HG03460 (cell line): Measurements from ENCODE around the gene IFI16.
"Not testable (repeated sequence)": the region's sequence is repeated elsewhere in the genome, so short reads cannot be mapped to it uniquely, and the experiment has no call there.

Experiments
- ATAC-seq: cut with Tn5 transposase; IDR thresholded peaks from one replicate; pipeline ENCODE4 v1.9.1; 2021; ENCODE audit not compliant: unreplicated experiment

IFI16 gene

GRCh38 chr1:159009704-159010361 is at the start of gene IFI16:
IFI16 (plus strand) TSS chr1:159009907; CDS start chr1:159014681, 4,774 bp downstream.
- ATAC-seq, result peak; percentile 66

DNA sequence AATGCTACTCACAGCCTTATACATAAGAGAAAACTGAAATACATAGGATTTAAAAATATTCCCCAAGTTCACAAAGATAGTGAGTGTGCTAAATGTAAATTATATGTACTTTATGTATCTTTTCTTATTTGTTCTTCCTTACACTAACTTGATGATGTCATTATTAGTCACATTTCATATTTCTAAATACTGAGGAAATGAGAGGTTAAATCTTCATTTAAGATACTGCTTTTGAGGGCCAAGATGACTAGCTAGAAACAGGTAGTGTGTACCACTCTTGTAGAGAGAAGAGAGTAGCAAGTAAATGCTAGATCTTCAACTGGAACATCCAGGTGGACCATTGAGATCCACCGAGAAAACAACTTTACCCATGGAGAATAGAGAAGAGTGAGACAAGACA is 48.5 kb upstream of the IFI16 start:
- ATAC-seq, result no peak

- no peak for ATAC-seq
Observed at GRCh38 chr1:158962983-158963382, 46.7 kb upstream of the IFI16 start.

- ATAC-seq, result no peak
Observed at GRCh38 chr1:158969166-158969565, 40.5 kb upstream of the IFI16 start.

- no peak for ATAC-seq
Observed at GRCh38 chr1:158969855-158970254, 39.9 kb upstream of the IFI16 start.

- ATAC-seq, result no peak
Observed at GRCh38 chr1:158972841-158973240, 36.9 kb upstream of the IFI16 start.

- ATAC-seq, result no peak
Observed at GRCh38 chr1:158976219-158976618, 33.5 kb upstream of the IFI16 start.

GRCh38 chr1:158978730-158979129 is 31.0 kb upstream of the IFI16 start:
- no peak for ATAC-seq

DNA sequence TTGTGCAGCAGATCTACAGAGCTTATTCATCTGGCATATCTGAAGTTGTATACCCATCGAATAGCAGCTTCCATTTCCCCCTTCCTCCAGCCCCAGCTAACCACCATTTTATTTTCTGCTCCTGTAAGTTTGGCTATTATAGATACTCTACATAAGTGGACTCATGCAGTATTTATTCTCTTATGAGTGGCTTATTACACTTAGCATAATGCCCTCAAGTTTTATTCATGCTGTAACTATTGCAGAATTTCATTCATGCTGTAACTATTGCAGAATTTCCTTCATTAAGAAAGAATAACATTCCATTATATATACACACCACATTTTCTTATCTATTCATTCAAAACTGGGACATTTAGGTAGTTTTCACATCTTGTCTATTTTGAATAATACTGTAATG is 30.5 kb upstream of the IFI16 start:
- ATAC-seq, result no peak

DNA sequence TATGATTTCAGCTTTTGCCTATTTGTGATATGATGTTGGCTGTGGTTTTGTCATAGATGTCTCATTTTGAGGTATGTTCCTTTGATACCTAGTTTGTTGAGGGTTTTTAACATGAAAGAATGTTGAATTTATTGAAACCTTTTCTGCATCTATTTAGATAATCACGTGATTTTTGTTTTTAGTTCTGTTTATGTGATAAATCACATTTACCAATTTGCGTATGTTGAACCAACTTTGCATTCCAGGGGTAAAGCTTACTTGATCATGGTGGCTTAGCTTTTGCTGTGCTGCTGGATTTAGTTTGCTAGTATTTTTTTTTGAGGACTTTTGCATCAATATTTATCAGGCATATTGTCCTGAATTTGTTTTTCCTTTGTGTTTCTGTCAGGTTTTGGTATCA is 26.5 kb upstream of the IFI16 start:
- no peak for ATAC-seq

GRCh38 chr1:158984386-158984785 is 25.3 kb upstream of the IFI16 start:
- ATAC-seq, result no peak

DNA sequence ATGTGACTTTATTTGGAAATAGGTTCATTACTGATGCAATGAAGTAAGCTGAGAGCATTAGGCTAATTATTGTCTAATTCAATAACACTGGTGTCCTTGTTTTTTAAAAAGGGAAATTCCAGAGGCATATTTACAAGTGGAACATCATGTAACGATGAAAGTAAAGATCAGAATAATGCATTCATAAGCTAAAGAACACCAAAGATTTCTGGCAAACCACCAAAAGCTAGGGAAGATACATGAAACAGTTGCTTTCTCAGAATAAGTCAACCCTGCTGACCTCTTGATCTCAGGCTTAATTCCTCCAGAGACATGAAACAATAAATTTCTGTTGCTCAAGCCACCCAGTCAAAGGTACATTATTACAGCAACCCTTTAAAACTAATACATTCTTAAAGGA is 20.3 kb upstream of the IFI16 start:
- ATAC-seq, result no peak

DNA sequence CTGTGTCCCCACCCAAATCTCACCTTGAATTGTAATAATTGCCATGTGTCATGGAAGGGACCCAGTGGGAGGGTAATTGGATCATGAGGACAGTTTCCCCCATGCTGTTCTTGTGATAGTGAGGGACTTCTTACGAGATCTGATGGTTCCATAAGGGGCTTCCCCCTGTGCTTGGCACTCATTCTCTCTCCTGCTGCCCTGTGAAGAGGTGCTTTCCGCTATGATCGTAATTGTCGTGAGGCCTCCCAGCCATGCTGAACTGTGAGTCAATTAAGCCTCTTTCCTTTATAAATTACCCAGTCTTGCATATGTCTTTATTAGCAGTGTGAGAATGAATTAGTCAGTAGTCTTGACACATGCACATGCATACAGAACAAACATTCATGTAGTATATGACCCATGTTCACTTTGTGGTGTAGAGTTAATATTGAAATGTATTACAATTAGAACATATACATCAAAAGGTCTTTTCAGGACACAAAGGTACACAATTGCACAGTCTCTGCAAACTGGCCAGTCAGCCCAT is 16.9 kb upstream of the IFI16 start:
- no peak for ATAC-seq

DNA sequence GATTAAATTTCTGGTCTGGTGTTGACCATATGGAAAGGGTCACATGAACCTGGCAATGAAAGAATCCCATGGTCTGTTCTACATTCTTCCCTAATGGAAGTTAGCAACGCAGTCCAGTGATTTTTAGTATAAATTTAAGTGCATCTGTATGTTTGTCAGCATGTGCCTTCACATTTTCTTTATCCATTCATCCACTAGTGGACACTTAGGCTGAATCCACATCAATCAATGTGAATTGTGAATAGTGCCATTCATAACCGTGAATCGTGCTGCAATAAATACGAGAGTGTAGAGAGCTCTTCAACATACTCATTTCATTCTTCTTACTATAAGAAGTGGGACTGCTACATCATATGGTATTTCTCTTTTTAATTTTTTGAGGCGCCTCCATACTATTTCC is 12.7 kb upstream of the IFI16 start:
- ATAC-seq, result no peak

DNA sequence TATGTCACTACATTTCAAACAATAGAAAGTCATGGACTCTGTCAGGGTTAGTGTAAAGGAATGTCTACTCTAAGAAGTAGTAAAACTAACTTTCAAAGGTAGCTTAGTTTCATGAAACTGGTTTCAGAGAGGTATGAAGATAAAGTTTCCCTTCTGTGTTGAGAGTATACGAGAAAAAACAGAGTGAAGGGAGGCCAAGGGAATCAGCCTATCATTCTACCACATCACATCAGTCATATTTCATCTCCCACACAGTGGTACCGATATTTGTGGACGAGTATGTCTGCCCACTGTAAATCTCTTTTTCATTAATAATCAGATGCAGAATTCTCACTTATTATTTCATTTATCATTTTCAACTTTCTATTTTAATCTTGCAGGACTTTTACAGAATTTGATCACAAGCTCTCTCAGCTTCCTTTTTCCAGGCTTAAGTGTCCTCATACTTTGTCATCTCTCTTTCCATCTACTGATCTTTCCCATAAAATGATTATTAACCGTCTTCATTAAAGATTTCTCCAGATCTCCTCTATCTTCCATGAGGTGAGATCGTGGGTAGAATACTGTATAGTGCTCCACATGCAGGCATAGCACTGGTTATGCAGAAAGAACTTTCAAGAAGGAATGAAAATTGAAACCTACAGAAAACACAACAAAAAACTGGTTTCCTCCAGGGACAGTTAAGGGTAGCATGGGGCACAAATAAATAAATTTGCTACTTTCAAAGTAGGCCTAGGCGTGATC is 11.5 kb upstream of the IFI16 start:
- no peak for ATAC-seq

- ATAC-seq, result no peak
Observed at GRCh38 chr1:158998781-158999161, 10.9 kb upstream of the IFI16 start.

DNA sequence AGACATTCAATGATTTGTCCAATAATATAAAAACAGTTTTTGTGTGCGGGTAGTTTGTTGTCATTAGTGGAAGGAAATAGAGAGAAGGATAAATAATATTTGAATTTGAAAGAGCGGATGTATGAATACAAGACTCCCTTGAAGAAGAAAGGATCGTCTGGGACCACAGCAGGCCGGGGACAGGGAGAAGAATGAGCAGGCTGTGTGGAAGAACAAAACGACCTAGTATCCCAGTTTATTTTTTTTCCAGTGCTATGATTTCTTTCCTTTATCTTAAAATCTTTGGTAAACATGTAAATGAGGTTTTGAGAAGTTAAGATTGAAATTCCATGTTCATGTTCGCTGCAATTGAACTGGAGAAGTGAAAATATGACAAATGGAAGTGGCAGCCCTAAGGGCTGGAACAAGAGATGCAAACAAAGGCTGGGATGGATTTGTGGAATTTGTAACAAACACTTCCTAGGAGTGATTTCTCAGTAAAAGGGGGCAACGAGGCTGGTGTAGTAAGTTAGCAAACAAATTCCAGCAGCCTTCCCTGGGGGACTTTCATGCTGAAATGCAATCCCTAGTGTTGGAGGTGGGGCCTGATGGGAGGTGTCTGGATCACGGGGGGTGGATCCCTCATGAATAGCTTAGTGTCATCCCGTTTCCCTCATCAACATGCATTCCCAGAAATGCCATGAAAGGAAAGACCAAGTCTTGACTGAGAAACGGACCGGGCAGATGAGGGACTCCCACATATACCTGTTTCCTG is 10.2 kb upstream of the IFI16 start:
- no peak for ATAC-seq

DNA sequence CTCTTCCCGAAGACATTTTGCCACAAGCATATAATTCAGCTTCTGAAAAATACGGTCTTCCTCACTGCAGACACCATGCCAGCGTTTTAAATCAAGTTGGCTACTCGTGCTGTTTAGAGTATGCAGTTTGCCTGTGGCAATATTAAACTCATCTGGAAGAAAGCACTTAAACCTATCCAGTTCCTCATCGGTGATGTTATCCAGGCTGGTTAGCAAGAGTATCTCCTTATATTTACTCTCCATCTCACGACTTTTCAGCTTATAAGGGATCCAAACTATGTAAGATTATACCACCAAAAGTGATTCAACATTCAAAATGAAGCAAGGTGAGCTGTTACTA is 9.7 kb upstream of the IFI16 start:
- no peak for ATAC-seq

DNA sequence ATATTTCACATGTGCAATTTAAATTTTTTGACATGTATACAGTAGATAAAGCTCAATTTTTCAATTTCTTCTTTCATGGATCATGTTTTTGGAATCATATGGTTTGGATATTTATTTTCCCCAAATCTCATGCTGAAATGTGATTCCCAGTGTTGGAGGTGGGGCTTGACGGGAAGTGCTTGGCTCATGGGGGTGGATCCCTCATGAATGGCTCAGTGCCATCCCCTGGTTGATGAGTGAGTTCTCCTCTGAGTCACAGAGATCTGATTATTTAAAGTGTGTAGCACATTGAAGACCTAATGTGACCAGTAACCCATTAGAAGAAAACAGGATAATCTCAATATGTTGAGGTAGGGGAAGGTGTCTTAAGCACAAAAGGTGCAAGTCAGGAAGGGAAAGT is 9.1 kb upstream of the IFI16 start:
- ATAC-seq, result no peak

GRCh38 chr1:159005161-159005560 is 4.5 kb upstream of the IFI16 start:
- no peak for ATAC-seq

DNA sequence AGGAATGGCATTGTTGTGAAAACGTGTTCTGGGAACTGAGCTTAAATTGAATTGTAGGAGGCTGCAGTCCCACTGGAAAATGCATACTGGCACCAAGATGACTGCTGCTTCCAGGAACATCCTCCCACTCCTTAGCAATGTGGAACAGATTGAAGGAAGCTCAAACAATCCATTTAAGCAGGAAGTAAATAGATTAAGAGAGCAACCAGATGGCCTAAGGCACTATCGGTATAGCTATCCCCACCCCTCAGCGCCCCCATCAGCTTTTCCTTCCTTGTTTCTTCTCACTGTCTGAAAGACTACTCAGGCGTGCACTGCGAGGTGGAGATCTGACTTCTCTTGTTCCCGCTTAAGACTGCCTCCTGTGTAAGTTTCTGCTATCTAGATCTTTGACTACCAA is 4.0 kb upstream of the IFI16 start:
- no peak for ATAC-seq

- ATAC-seq, result not testable (repeated sequence)
Observed at GRCh38 chr1:159006210-159006807, 3.4 kb upstream of the IFI16 start.
